PC-9 (cell line): ENCODE results near the gene GPR50.

Experiments
- CTCF ChIP-seq: fragments of 200-600 bp; sonication (generic); conservative IDR thresholded peaks from 2 replicates; pipeline ENCODE4 v1.6.1; 2017; ENCODE audit warnings: mixed run types, antibody characterized with exemption, mild to moderate bottlenecking, moderate library complexity
- EZH2 ChIP-seq: fragments of 200-600 bp; sonication (generic); IDR thresholded peaks from 2 replicates; pipeline ENCODE4 v1.8.0; 2017; ENCODE audit warnings: antibody characterized with exemption, low read depth

- no peak for TF ChIP-seq EZH2
- TF ChIP-seq CTCF: no peak
These were observed 14.7 kb upstream of the GPR50 start for GRCh38 chrX:151161690-151162089.
